IPS DF 19.7 (cell line): ENCODE measurements around the gene SELPLG.
"Not testable (repeated sequence)": the region's sequence is repeated elsewhere in the genome, so short reads cannot be mapped to it uniquely, and the experiment has no call there.

Experiments used
- DNase-seq: peaks from one replicate; pipeline ENCODE4 v3.0.0-alpha.2; 2013; ENCODE audit warnings: low read depth, low spot score

SELPLG gene

DNA sequence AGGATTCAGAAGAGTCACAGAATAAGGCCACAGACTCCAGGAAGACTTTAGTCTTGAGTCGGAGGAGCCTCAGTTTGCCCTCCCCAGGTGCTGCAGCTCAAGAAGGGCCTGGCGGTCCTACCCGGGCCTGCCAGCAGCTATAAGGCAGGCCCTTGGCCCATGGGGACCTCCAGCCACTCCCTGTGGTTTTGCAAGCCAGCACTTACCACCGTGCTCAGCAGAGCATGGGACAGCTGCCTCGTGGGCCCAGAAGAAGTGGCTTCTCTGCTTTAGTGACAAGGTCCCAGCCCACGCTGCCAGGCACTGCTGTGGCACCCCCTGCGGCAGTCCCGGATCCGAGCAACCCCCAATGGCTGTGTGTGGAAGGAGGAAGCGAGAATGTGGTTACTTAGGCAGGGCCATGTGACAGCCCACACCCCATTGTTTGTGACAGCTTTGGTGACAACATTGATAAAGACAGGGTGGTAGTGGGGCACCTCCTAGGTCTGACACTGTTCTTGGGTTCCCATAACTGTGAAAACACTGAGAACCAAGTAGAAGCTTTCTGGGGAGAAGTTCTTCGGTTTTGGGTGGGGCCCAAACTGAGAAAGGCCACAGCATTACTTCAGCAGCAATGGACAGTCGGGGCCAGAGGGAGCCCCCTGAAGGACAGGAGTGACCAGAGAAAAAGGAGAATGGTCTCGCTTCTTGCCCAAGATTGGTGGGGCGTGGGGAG lies at the start of gene SELPLG:
Gene SELPLG (minus strand): TSS at position 361 of the 715 bp plus-strand sequence. CDS start 9,587 bp downstream, outside the sequence.
- DNase-seq: no peak

GRCh38 chr12:108681317-108681716 lies 47.6 kb upstream of the SELPLG start:
- DNase-seq: no peak

DNA sequence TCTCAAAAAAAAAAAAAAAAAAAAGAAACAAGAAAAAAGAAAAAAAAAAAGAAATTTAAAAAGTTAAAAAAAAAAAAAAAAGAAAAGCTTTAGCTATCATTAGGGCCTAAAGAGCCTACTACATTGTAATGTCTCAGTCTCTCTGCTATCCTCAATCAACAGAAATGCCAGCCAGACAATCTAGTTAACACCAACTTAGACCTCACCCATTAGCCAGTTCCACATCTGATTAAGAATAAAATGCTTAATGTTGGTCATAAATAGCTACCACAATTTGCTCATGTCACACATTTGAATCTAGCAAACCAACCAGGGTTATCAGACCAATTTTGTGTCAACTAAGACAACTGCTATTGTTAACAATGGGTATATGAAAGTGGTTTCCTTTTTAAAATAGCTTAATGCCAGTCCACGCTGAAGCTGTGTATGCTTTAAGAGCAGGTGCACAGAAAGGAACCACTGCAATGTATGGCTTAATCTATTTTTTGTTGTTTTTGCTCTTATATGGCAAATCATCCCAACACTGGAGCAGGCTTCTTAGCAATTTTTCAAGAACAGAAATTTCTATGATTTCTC lies 45.5 kb upstream of the SELPLG start:
- DNase-seq: no peak

DNA sequence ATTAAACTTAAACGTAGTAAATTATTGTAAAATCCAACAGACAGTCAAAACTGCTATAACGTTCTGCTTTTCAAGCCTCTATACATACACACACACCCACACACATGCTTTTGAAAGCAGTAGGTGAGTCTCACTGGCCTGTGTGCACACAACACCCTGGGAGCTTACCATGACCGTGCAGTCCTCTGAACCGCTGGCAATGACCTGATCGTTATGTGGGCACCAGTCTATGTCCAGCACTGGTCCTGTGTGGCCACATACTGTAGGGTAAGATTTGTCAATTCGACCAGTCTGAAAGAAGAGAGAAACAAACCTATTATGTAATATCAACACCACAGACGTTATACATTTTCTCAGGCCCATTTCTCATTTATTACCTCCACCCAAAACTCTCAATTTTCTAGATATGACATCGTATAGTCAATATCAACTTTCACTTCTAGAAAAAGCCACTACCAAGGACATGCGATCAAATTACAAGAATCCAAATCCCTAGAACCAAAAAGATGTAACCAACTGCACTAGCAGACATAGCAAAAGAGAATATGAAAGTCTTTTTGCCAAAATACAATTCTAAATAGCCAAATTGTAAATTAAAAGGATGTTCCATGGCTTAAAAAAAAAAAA lies 44.5 kb upstream of the SELPLG start:
- DNase-seq: no peak

GRCh38 chr12:108677381-108677780 lies 43.7 kb upstream of the SELPLG start:
- DNase-seq: no peak

- DNase-seq: no peak
These were observed 43.0 kb upstream of the SELPLG start for GRCh38 chr12:108676707-108677106.

GRCh38 chr12:108675792-108676191 lies 42.1 kb upstream of the SELPLG start:
- DNase-seq: no peak

- DNase-seq: no peak
These were observed 38.4 kb upstream of the SELPLG start for GRCh38 chr12:108672054-108672453.

- DNase-seq: no peak
These were observed 37.4 kb upstream of the SELPLG start for GRCh38 chr12:108671110-108671509.

DNA sequence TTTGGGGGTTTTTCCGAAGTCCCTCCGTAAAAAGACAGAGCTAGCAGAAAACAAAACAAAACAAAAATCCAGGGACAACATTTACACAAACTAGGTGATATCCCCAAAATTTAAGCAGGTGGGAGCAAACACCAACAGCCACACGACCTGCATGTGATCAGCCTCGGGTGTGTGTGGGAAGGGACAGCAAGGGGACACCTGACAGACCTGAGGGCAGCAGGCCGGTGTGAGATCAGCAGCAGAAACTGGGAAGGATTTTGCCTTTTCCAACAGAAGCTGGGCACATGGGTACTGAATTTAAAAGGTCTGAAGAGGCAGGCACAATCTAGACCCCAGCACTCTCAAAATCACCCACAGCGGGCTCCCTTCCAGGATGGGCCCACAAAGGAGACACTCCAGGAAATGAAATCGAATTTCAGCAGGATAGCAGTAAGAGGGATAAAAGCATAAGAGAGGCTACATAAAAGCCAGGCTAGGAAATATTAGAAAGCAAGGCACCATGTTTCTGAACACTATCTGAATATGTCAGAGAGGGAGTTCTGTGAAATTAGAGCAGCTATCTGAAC lies 36.5 kb upstream of the SELPLG start:
- DNase-seq: no peak

- DNase-seq: no peak
These were observed 34.8 kb upstream of the SELPLG start for GRCh38 chr12:108668542-108668941.

DNA sequence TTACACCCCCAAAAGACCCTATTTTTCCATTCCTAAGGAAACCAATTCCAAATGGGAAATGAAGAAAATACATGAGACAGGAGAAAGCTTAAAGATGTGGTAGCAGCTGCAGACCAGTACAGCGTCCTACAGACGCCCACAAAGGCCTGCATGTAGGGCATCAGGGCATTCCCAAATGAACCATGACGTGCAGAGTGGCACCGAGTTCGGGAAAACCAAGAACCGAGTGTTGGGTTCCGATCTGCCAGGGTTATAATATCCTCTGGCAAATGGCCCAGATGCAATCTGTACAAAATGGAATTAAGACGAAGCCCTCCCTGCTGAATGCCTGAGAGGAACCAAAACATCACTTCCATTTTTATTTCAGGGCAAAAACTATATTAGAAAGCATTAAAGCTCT lies 34.4 kb upstream of the SELPLG start:
- DNase-seq: no peak

GRCh38 chr12:108667349-108667748 lies 33.7 kb upstream of the SELPLG start:
- DNase-seq: no peak

DNA sequence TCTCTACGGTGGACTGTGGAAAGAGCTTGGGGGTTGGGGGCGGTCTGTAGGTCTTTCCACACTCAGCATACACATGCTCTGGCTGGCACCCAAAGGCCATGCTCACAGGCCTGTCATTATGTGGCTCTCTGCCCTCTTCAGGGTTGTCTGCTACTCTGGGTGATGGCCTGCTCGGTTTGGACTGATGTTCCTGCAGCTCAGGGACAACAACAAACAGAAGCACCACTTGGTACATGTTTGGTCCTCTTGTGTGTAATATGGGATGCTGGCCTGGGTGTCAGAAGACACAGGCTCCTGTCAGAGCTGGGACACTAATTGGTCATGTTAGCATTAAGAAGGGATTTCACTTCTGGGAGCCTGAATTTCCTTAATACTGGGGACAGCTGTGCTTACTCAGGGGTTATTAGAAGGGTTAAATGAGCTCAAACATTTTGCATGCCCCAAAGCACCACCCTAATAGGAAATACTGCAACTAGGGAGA lies 32.7 kb upstream of the SELPLG start:
- no peak for DNase-seq

DNA sequence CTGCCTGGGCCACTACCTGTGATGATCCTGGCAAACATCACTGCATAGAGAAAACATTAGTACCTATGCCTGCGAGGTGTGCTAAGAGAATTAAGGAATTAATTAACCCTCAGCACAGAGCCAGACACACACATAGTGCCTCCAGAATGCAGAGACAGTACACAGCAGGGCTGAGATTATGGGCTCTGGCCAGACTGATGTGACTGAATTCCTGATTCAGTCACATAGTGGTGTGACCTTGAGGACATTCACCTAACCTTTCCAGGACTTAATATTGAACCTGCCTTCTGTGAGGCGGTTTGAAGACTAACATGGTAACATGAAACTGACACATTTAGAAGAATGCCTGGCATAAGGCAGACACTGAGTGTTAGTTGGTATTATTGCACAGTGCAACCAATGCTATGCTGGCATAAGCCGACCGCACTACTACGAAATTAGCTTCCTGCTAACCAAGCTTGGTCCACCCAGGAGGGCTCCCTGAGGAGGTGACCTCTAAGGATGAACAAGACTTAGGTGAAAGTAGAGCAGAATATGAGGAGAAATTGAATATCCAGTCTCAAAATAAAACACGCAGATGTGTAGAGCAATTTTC lies 32.0 kb upstream of the SELPLG start:
- DNase-seq: no peak

- DNase-seq: peak; percentile 47
These were observed 30.9 kb upstream of the SELPLG start for GRCh38 chr12:108664338-108665258.

- no peak for DNase-seq
These were observed 29.8 kb upstream of the SELPLG start for GRCh38 chr12:108663324-108664015.

DNA sequence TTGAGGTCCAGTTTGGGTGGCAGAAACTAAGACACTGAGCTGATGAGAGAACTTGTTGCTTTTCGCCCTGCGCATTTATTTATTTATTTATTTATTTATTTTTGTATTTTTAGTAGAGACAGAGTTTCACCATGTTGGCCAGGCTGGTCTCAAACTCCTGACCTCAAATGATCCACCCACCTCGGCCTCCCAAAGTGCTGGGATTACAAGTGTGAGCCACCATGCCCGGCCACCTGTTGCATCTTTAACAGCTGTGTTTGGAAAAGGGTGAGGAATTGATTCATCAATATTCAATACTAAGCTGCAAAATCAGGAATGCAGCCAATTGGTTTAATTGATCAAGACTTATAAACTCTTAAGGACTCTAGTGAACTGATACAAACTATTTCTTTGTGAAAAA lies 24.4 kb upstream of the SELPLG start:
- not testable (repeated sequence) for DNase-seq

DNA sequence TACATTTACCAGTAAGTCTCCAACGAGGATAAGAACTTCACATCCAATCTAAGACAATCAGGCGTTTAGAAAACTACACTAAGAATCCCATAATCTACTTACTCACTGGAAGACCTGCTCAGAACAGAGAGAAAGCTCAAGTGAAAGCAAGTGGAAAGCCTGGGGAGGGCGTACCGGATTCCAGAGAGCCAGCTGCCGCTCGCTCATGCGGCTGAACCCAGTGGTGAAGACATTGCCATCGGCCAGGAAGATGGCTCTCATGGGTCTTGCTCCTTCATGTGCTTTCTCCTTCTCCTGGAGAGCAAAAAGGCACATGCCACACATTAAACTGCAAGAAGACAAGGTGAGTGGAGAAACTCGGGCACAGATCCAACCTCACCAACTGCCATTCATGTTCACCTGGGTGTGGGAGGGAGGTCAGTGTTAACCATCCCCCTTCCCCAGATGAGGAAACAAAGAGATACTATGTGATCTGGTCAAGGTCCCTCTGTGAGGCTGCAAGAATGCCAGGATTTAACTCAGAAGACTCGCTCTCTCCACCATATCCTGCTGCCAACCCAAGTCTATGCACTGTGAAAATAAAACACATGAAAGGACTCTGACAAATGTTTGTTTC lies 23.5 kb upstream of the SELPLG start:
- DNase-seq: no peak

DNA sequence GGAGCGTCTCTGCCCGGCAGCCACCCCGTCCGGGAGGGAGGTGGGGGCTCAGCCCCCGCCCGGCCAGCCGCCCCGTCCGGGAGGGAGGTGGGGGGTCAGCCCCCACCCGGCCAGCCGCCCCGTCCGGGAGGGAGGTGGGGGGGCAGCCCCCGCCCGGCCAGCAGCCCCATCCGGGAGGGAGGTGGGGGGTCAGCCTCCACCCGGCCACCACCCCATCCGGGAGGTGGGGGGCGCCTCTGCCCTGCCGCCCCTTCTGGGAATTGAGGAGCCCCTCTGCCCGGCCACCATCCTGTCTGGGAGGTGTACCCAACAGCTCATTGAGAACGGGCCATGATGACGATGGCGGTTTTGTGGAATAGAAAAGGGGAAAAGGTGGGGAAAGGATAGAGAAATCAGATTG lies 22.6 kb upstream of the SELPLG start:
- not testable (repeated sequence) for DNase-seq
